Thoracic aorta (tissue), 2 donors: Measurements from ENCODE around the gene TRIO. TPM values are rescaled to one million over a fixed set of nuclear protein-coding genes. Genes with fewer than 3 reads are reported as not detected.

Experiments
- ATAC-seq: fragments of 150-250 bp; one replicate; pipeline ENCODE4 v1.8.0; 2017; ENCODE audit warnings: low read depth; ENCODE audit not compliant: insufficient number of reproducible peaks, low FRiP score
- DNase-seq: peaks from one replicate; pipeline ENCODE4 v3.0.0-alpha.2; 2020; ENCODE audit warnings: low spot score
- H3K27ac ChIP-seq, 2 donors: fragments of 200-600 bp; sonication (generic); 1 replicate in 1 of 2; 2 replicates in 1 of 2; pipeline ENCODE4 v1.5.1; 2016; ENCODE audit warnings: mild to moderate bottlenecking in 2 of 2, moderate library complexity in 2 of 2
- H3K27me3 ChIP-seq: fragments of 200-600 bp; sonication (generic); replicated peaks from 2 replicates; pipeline ENCODE4 v1.6.0; 2016; ENCODE audit warnings: mild to moderate bottlenecking; ENCODE audit not compliant: insufficient read depth
- H3K36me3 ChIP-seq: fragments of 200-600 bp; sonication (generic); one replicate; pipeline ENCODE4 v1.5.1; 2016
- H3K4me1 ChIP-seq, 2 donors: fragments of 200-600 bp; sonication (generic); 1 replicate in 1 of 2; 2 replicates in 1 of 2; pipeline versions ENCODE4 v1.5.1 to v1.6.0; 2016; ENCODE audit warnings: low read depth in 2 of 2, mild to moderate bottlenecking in 1 of 2; ENCODE audit not compliant: control insufficient read depth in 1 of 2
- H3K4me3 ChIP-seq: fragments of 200-600 bp; sonication (generic); 2 replicates; pipeline ENCODE4 v1.5.1; 2016; ENCODE audit warnings: mild to moderate bottlenecking
- H3K9me3 ChIP-seq: fragments of 200-600 bp; sonication (generic); 2 replicates; pipeline ENCODE4 v1.5.1; 2016
- CTCF ChIP-seq: fragments of 200-600 bp; sonication (generic); IDR thresholded peaks from one replicate; pipeline ENCODE4 v1.5.1; 2019; ENCODE audit warnings: antibody characterized with exemption
- total RNA-seq, 2 donors: library from RNA; depleted of rRNA; stranded (reverse); fragments of >200 nt; gene quantifications; one replicate each; pipeline versions ENCODE4 v1.1.0 to v1.2.3, GENCODE V29; 2016

TRIO gene
- total RNA-seq, 2 donors from 2014 or later = 219 to 300 TPM

DNA sequence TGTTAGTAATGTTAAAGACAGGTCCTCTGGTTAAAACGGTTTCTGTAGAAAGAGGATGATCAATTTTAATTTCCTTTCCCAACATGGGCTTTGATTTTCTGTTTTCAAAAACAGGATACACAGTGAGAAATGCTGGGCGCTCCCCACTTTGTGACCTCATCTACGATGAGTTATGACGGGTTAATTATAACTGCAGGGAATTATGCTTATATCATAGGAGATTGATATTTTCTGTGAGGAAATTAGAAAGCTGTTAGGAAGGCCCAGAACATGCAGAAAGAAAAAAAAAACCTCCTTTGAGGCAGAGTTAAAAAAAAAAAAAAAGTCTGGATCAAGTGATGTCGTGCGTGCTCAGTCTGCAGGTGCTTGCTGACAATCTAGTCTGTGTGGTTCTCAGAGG lies 261.6 kb downstream of the TRIO start:
- H3K9me3 ChIP-seq = no peaks in the 10 kb centered on the region
- H3K4me3 ChIP-seq = no peak overlapping the region
- ATAC-seq (no peak), DNase-seq (no peak)
- H3K36me3 ChIP-seq = peaks cover 16% of the 10 kb centered on the region
- TF ChIP-seq CTCF = no peak
- peaks cover 0 to 10% of the 10 kb centered on the region in 2 donors for H3K4me1 ChIP-seq
- H3K27ac ChIP-seq = no peak overlapping the region
- no peaks in the 10 kb centered on the region for H3K27me3 ChIP-seq

DNA sequence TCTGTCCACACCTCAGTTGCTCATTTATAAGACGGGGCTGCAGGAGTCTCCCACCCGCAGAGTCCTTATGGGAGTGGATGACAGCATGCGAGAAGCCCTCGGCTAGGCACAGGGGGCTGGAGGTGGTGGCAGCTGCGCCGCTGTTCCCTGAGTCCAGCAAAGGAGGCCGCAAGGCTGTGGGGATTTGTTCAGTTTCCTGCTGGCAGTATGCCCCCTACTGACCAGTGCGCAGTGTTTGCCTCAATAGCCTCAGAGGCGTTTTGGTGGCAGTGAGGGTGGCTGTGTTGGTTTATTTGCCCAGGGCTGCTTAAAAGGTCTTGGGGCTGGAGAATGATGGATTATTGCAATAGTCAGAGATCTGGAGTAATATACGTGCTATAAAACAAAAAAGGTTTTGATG lies 262.1 kb downstream of the TRIO start:
- DNase-seq (no peak), ATAC-seq (no peak)
- Histone ChIP-seq H3K9me3 (no peaks in the 10 kb centered on the region), H3K36me3 (peaks cover 16% of the 10 kb centered on the region), H3K4me1 (peaks cover 0 to 15% of the 10 kb centered on the region in 2 donors), H3K4me3 (no peak overlapping the region), H3K27me3 (no peaks in the 10 kb centered on the region), H3K27ac (no peak overlapping the region)
- no peak for TF ChIP-seq CTCF

GRCh38 chr5:14405706-14406553 lies 262.8 kb downstream of the TRIO start:
- TF ChIP-seq CTCF = no peak
- Histone ChIP-seq H3K4me3 (no peak overlapping the region), H3K27ac (peak overlapping the region in 1 of 2 donors; percentile 39), H3K27me3 (no peaks in the 10 kb centered on the region), H3K4me1 (peaks cover 0 to 22% of the 10 kb centered on the region in 2 donors), H3K9me3 (no peaks in the 10 kb centered on the region), H3K36me3 (peaks cover 16% of the 10 kb centered on the region)
- DNase-seq (no peak), ATAC-seq (no peak)

- no peak for ATAC-seq
- peak overlapping the region; percentile 3 to 39 for H3K27ac ChIP-seq
- no peak for TF ChIP-seq CTCF
- peak; percentile 37 for DNase-seq
- peaks cover 0 to 25% of the 10 kb centered on the region in 2 donors for H3K4me1 ChIP-seq
- no peaks in the 10 kb centered on the region for H3K27me3 ChIP-seq
- no peaks in the 10 kb centered on the region for H3K9me3 ChIP-seq
- peaks cover 16% of the 10 kb centered on the region for H3K36me3 ChIP-seq
- H3K4me3 ChIP-seq = no peak overlapping the region
These were observed 263.4 kb downstream of the TRIO start for GRCh38 chr5:14406554-14406849.

DNA sequence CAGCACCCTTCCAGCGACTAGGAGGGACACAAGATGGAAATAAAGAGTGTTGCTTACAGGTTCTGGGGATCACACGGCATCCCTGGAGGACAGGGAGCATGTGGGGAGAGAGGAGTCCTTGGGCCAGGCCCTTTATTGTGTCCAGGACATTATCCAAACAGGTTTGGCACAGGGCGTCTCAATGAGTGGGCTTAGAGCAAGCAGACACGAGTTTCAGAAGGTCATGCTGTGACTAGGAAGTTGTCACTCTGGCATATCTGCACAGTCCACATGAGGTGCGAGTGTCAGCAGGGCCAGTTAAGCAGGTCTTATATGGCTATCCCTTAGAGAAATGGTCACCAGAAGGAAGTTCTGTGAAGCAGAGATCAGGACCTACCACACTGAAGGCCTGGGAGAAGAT lies 263.9 kb downstream of the TRIO start:
- H3K9me3 ChIP-seq = no peaks in the 10 kb centered on the region
- DNase-seq = no peak
- H3K36me3 ChIP-seq = peaks cover 16% of the 10 kb centered on the region
- H3K27ac ChIP-seq = peak overlapping the region; percentile 3 to 39
- H3K27me3 ChIP-seq = no peaks in the 10 kb centered on the region
- no peak for TF ChIP-seq CTCF
- no peak for ATAC-seq
- peaks cover 0 to 25% of the 10 kb centered on the region in 2 donors for H3K4me1 ChIP-seq
- no peak overlapping the region for H3K4me3 ChIP-seq
